TTC549 (cell line): Measurements from ENCODE around the gene PALM3.

Experiments
- FAIRE-seq: peaks from 2 replicates; lab custom pipeline; 2012; peaks lifted over from hg19 to GRCh38; lab: Jason Lieb, UNC

The PALM3 gene

GRCh38 chr19:14061751-14062557 is at the start of gene PALM3:
PALM3 (minus strand) TSS chr19:14062076; CDS start chr19:14061980, 96 bp downstream.
- no peak for FAIRE-seq

GRCh38 chr19:14111486-14111885 is 49.6 kb upstream of the PALM3 start:
- FAIRE-seq: no peak

GRCh38 chr19:14110650-14111049 is 48.8 kb upstream of the PALM3 start:
- FAIRE-seq: no peak

GRCh38 chr19:14107581-14108461 is 45.9 kb upstream of the PALM3 start:
- no peak for FAIRE-seq

- no peak for FAIRE-seq
Observed at GRCh38 chr19:14106840-14107239, 45.0 kb upstream of the PALM3 start.

- FAIRE-seq: no peak
Observed at GRCh38 chr19:14105680-14106079, 43.8 kb upstream of the PALM3 start.

- FAIRE-seq: no peak
Observed at GRCh38 chr19:14103310-14103709, 41.4 kb upstream of the PALM3 start.

GRCh38 chr19:14102756-14103155 is 40.9 kb upstream of the PALM3 start:
- no peak for FAIRE-seq

- FAIRE-seq: no peak
Observed at GRCh38 chr19:14102102-14102696, 40.3 kb upstream of the PALM3 start.

- no peak for FAIRE-seq
Observed at GRCh38 chr19:14101003-14101545, 39.2 kb upstream of the PALM3 start.

GRCh38 chr19:14097532-14098151 is 35.8 kb upstream of the PALM3 start:
- no peak for FAIRE-seq

GRCh38 chr19:14096272-14096992 is 34.6 kb upstream of the PALM3 start:
- no peak for FAIRE-seq

- FAIRE-seq: no peak
Observed at GRCh38 chr19:14094854-14095253, 33.0 kb upstream of the PALM3 start.

- no peak for FAIRE-seq
Observed at GRCh38 chr19:14093117-14093823, 31.4 kb upstream of the PALM3 start.

- FAIRE-seq: no peak
Observed at GRCh38 chr19:14091813-14092462, 30.1 kb upstream of the PALM3 start.

- FAIRE-seq: no peak
Observed at GRCh38 chr19:14091081-14091812, 29.4 kb upstream of the PALM3 start.

GRCh38 chr19:14090509-14091080 is 28.7 kb upstream of the PALM3 start, which contains the start of gene SAMD1:
SAMD1 (minus strand) TSS chr19:14090751.
- FAIRE-seq: no peak

GRCh38 chr19:14089662-14090508 is 28.0 kb upstream of the PALM3 start:
- FAIRE-seq: no peak
